HuH-7 (cell line): ENCODE data around the gene PBLD.
A peak's percentile ranks its signal among the peaks of the same experiment; 100 is the strongest.

Source experiments
- DNase-seq: peaks from one replicate; pipeline ENCODE4 v3.0.0; 2011; ENCODE audit warnings: low spot score

The PBLD gene

GRCh38 chr10:68332259-68333057 is at the start of gene PBLD:
PBLD (minus strand) TSS chr10:68332928; CDS start chr10:68306844, 26,084 bp downstream.
- peak; percentile 20 for DNase-seq

GRCh38 chr10:68371604-68372003 is 38.9 kb upstream of the PBLD start:
- no peak for DNase-seq

GRCh38 chr10:68367121-68367520 is 34.4 kb upstream of the PBLD start:
- no peak for DNase-seq

- no peak for DNase-seq
These were observed 33.9 kb upstream of the PBLD start for GRCh38 chr10:68366600-68366999.

- no peak for DNase-seq
These were observed 32.9 kb upstream of the PBLD start for GRCh38 chr10:68365611-68366010.

- DNase-seq: no peak
These were observed 31.6 kb upstream of the PBLD start for GRCh38 chr10:68364101-68364886.

- DNase-seq: no peak
These were observed 29.9 kb upstream of the PBLD start for GRCh38 chr10:68362590-68362989.

GRCh38 chr10:68359189-68359588 is 26.5 kb upstream of the PBLD start:
- no peak for DNase-seq

- no peak for DNase-seq
These were observed 20.8 kb upstream of the PBLD start for GRCh38 chr10:68353537-68353936.

GRCh38 chr10:68348265-68348741 is 15.6 kb upstream of the PBLD start:
- DNase-seq: peak; percentile 17

GRCh38 chr10:68346774-68347173 is 14.0 kb upstream of the PBLD start:
- DNase-seq: no peak

GRCh38 chr10:68345621-68346020 is 12.9 kb upstream of the PBLD start:
- DNase-seq: no peak

- DNase-seq: no peak
These were observed 10.3 kb upstream of the PBLD start for GRCh38 chr10:68342909-68343516.

GRCh38 chr10:68340358-68341080 is 7.8 kb upstream of the PBLD start:
- no peak for DNase-seq

GRCh38 chr10:68336754-68337351 is 4.1 kb upstream of the PBLD start:
- DNase-seq: no peak

GRCh38 chr10:68334672-68335467 is 2.1 kb upstream of the PBLD start:
- no peak for DNase-seq

- DNase-seq: no peak
These were observed 1.0 kb upstream of the PBLD start for GRCh38 chr10:68333440-68334431.

GRCh38 chr10:68333058-68333395 is 299 bp upstream of the PBLD start:
- no peak for DNase-seq

GRCh38 chr10:68331455-68332258 is 1.1 kb downstream of the PBLD start, which contains the start of gene HNRNPH3:
HNRNPH3 (plus strand) TSS chr10:68332064; CDS start chr10:68337222, 5,158 bp downstream.
- peak; percentile 82 for DNase-seq
